B cell (primary cell): Measurements from ENCODE around the gene EGFR.

Experiments used
- CTCF ChIP-seq: fragments of 200-600 bp; IDR thresholded peaks from one replicate; pipeline ENCODE4 v1.8.0; 2022; ENCODE audit warnings: antibody characterized with exemption, mild to moderate bottlenecking
- EZH2 ChIP-seq: IDR thresholded peaks from 2 replicates; pipeline ENCODE4 v1.6.1; 2012; ENCODE audit warnings: borderline replicate concordance, low read depth, mild to moderate bottlenecking, moderate library complexity, low read length; ENCODE audit not compliant: insufficient read depth, poor library complexity, severe bottlenecking

DNA sequence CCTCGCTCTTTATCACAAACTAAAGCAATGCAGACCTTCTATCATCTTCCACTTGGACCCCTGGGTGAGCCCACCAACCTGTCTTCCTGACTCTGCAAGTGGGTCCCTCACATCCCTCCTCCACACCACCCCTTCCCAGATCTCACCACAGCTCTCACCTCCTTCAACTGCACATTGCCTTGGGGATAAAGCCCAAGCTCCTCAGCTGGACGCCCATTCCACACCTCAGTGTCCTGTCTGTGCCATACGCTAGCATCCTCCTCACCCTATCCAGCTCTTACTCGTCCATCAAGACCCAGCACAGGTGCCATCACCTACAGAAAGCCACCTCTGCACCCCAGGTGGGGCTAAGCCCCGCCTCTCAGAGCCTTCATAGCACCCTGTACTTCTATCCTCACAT, 205.3 kb downstream of the EGFR start:
- TF ChIP-seq EZH2 (no peak), CTCF (no peak)
